Activated gamma-delta T cell treated with Interleukin-2 at 50 U/mL for 16 hours (primary cell): Measurements from ENCODE around the gene PXMP2.

Source experiments
- DNase-seq: peaks from one replicate; pipeline ENCODE4 v3.0.0-alpha.2; 2020

The PXMP2 gene

DNA sequence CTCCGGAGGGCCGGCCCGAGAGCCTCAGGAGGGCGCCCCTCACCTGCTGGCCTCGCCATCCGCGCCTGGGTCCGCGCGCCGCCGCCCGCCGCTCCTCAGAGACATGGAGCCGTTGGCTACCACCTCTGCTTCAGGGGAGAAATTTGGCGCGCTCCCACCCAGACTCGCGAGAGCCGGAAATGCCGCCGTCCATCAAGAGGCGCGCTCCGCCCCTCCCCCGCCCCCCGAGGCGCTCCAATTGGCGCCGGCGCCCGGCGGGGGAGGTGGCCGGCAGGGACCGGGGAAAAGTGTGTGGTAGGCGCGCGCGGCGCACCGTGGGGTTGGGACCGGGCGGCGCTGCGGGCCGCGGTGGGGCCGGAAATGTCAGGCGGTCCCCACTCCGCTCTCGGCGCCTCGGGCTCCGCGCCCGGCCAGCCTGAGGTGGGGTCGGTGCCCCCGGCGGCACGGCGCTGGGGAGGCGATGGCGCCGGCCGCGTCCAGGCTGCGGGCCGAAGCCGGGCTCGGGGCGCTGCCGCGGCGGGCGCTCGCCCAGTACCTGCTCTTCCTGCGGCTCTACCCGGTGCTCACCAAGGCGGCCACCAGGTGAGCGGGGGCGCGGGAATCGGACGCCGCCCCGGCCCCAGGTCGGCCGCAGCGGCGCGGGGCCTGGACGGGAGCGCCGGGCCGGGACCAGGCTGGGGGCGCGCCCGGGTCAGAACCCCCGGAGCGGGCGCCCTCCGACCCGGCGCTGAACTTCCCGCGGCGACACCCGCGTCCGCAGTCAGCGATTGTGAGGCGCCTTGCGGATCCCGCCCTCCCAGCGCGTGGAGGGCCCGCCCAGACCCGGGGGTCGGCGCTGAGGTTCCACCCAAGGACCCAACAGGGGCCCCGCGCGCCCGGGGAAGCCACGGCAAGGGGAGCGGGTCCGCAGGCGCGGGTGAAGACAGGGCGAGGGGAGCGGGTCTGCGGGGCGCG, at the start of gene PXMP2, which contains the start of gene POLE:
PXMP2 (plus strand) TSS at position 377 of the 954 bp plus-strand sequence; CDS start at position 461, 84 bp downstream.
POLE (minus strand) TSS at position 132 of the 954 bp plus-strand sequence; CDS start at position 105, 27 bp downstream.
- DNase-seq: peak; percentile 96

DNA sequence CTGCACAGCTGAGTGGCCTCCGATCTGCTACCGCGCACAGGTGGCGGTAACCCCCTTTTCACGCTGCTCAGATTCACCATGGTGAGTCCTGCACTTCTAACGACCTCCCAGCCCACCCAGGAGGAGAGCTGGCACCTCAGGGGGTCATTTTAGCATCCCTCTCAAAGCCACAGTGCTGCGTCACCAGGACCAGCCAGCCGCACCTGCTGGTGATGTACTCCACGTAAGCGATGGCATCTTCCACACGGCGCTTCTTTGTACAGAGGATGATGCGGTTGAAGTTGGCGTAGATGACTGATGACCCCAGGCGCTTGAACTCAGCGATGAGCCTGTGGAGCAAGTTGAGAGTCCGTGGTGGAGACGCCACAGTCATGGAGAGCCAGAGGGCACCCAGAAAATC, 49.6 kb upstream of the PXMP2 start:
- DNase-seq: no peak

DNA sequence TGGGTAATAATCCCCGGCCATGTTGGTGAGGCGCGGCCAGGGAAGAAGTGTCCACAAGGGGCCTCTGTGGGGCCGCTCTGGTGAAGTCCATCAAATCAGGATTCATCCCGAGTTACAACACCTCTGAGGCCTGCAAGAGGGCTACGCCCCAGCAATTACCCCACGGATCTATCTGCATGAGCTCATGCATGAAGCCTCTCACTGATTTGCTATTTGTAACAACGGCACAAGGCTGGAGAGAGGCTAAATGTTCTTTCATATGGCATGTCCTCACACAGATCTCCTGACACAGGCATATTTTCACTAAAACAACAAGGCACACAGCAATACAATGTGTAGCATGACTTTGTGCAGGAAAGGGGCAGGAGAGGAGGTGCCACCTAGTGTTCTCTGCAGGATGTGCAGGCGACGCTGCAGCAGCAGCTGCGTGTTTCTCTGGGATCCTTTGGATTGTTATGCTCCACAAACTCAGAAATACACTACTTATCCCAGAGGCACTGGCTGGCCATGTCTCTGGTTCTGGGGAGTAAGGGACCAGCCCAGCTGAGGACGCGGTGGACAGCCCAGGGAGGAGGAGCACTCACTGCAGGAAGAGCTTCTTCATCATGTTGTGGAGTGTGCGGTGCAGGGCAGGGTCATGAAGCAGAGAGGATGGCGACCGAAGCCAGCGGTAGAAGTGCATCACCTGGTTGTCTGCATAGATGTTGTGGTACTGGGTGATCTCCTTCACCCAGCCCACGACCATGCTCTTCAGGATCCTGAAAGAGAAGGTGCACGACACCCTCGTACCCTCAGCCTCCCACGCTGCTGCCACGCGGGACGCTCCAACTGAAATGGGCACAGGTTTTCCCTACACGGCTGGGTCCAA, 48.6 kb upstream of the PXMP2 start:
- DNase-seq: no peak

DNA sequence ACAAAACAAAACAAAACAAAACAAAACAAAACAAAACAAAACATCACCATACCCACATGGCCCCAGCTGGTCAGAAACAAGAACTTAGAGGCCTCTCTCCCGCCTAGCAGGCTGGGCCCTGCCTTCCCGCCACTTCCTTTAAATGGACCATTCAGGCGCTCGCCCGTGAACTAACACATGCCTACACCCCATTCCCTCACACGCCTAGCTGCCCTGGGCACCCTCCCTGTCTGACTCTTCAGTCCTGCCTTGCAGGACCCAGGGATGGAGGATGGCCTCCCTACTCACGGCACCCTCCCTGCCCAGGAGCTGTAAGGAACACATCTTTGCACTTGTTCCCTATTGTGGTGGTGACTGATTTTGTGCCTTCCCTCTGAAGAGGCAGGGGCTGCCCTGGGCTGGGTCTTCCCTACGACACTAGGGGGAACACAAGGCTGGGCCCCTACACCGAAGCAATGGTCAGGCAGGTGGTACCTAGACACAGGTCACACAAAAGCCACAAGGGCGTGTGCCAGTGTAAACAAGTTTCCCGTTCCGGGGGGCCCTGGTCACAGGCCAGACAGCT, 47.3 kb upstream of the PXMP2 start:
- DNase-seq: no peak

DNA sequence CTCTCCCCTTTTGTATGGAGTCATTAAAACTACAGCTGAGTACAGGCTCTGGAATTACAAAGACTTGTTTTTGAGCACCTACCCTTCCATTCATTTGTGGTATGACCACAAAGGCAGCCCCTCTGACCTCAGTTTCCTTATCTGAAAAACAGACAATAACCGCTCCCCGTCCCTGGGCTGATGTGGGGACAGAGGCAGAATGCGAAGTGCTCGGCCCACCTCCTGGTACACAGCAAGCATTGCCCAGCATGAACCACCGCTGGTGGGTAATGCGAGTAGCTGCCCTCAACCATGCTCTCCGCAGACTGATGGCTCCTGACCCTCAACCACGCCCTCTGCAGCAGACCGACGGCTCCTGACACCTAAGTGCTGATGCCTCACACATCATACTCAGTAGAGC, 46.5 kb upstream of the PXMP2 start:
- no peak for DNase-seq

DNA sequence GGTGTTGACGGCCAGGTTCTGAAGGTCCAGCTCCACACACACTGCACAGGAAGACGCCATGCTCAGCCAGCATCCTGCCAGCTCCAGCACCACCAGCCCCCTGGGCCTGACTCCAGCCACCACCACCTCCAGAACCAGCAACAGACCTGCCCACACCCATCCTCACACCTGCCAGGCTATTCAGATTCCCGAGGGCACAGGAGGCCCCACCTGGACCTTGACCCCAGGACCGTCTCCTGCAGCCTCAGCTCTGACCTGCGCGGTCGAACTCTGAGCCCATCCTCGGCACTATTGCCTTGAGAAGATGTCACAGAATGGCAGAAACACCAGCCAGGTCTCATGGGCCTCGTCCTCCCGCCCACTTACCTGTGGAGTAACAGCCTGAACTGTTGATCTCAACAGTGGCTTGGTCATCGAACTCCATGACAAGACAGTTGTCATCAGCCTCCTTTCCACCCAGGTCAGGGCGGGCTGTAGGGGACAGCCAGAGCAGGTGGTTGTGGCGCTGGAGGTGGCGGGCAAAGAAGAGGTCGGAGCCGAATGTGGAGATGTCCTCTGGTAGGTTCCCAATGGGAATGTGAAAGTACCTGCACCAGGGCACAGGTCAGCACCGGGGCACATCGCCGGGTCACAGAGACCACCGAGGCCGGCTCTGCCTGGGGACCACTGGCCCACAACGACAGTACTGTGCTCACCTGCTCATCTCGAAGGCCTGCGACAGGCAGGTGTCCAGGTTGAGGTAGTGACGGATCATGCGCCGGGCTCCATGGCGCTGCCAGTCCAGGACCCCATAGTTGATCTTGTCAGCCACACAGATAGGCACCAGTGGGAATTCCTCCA, 45.4 kb upstream of the PXMP2 start:
- DNase-seq: no peak

DNA sequence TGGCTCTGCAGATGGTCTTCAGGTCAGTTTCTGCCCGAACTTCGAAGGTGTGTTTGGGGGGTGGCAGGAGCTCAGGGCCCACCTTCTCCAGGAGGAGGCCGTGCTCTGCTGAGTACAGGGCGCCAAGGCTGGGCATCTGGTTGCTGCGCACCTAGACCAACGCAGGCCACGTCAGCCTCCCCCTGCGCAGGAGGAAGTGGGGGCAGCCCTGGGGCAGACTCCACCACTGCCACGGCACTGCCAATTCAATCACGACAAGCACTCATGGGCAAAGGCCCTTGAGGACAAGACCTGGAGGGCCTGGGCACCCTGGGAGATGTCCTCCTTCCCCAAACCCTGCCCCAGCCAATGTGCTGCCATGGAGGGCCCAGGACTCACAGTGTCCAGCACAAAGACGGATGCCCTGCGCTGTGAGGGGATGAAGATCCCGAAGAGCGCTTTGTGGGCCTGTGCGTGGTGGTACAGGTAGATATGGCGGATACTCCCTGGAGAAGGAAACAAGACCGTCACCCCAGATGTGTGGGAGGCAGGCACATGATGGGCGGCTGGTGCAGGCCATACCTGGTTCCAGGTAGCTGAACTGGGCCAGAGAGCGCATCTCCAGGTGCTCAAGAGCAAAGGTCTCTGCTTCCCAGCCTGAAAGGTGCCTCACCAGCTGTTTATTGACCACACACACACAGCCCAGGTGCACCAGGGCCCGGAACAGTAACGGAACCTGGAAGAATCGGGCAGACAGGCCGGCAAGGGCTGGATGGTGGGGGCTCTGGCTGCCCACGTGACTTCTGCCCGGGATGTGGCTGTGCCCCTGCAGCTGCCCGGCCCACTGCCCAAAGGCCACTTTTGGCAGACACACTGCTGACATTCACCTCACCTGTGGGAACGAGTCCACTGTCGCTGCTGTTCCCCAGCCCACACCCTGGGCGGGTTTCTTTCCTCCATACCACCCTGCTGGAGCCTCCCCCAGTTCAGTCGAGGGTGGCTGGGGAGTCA, 44.2 kb upstream of the PXMP2 start:
- DNase-seq: no peak

DNA sequence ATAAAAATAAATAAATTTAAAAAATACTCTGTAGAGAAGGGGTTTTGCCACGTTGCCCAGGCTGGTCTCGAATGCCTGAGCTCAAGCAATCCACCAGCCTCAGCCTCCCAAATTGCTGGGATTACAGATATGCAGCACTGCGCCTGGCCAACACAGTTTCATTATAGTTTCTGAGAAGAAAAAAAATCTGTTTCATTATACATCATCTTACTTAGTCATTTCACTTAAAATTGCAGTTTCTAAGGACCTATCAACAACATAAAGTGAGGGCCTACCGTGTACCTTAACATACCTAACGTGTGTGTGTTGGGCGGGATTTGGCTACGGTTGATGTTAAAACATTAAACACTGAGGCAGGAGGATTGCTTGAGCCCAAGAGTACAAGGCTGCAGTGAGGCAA, 40.5 kb upstream of the PXMP2 start:
- no peak for DNase-seq

DNA sequence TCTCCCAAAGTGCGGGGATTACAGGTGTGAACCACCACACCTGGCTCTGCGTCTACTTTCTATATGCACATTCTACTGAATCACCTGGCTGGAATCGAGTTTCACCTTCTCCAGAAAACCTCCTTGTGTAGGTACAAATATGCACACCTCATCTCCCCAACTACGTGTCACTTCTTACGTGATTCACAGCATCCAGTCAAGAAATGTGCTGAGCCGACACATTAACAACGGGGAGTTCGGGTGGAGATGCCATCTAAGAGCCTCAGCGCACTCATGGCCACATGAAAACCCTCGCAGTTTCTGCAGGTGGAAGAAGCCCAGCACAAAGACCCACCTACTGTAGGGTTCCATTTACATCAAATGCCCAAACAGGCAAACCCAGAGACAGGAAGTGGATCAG, 39.5 kb upstream of the PXMP2 start:
- no peak for DNase-seq

DNA sequence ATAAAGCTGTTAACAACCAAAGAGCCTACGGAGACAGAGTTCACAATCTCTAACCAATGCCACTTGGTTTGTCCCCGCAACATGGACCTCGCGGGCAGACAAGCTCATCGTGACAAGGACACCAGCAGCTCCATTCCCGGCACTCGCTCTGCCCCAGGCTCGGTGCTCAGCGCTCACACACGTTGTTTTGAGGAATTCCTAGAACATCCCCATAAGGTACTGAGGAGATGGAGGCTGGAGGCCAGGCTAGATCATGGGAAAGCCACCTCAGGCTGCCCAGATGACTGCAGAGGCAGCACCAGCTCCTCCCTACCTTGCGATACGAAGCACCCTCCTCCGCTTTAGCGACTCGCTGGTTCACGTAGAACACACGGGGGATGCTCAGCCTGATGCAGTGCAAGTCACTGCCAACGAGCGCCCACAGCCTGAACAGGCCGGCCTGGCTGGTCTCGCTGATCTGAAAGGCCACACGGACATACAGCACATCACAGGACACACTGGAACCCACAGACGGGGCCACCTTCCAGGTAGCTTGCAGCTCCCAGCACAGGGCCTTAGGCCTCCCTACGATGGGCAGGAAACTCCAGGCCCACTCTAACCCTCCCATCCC, 38.7 kb upstream of the PXMP2 start:
- DNase-seq: no peak

DNA sequence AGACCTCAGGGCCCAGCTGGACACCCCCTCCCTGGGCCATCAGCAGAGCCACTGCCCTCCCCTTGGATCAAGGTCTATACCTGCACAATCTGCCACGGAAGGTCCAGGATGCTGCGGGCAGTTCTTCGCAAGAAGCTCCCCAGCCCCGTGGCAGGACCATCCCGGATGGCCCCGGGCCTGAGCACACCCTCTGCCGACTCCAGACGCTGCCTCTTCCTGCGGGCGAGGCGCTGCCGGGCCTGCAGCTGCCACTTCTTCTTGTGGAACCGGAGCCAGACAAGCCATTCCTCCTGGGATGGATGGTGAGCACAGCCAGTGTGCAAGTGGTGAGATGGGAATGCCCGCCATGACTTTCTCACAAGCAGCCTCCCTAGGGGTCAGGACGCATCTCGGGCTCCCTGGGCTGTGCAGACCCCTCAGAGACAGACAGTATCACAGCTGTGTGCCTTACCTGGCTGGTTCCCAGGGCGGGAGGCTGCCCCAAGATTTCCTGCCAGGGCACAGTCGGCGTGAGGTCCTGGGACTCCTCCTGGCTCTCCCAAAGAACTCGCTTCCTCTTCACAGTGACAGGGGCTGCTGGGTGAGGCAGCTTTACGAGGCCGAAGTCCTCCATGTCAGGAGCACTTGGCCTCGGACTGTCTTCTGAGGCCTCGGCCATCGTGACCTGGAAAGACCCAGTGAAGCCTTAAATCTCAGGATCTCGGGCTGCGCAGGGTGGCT, 38.0 kb upstream of the PXMP2 start:
- DNase-seq: no peak

DNA sequence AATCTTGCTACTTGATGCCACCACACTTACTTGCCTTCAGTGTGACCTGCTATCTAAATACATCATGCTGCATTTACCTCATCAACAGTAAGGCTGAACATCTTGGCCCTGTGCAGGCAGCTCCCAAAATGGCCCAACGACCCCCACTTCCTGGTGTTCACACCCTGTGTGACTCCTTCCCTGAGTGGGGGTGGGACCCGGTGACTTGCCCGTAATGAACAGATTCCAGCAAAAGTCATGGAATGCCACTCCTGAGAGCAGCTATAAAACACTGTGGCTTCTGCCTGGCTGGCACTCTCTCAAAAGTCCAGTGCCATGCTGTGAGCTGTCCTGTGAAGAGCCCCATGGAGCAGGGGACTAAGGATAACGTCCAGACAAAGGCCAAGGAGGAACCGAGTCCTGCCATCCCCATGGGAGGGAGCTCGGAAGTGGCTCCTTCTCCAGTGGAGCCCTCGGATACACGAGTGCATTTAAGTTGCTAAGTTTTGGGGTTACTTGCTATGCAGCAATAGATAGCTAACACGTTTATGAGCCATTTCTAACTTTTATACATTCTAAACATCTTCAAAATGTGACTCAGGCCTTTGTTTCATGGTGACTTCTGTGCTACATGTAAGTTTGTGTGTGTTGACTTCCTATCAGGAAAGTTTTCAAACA, 35.8 kb upstream of the PXMP2 start:
- no peak for DNase-seq

DNA sequence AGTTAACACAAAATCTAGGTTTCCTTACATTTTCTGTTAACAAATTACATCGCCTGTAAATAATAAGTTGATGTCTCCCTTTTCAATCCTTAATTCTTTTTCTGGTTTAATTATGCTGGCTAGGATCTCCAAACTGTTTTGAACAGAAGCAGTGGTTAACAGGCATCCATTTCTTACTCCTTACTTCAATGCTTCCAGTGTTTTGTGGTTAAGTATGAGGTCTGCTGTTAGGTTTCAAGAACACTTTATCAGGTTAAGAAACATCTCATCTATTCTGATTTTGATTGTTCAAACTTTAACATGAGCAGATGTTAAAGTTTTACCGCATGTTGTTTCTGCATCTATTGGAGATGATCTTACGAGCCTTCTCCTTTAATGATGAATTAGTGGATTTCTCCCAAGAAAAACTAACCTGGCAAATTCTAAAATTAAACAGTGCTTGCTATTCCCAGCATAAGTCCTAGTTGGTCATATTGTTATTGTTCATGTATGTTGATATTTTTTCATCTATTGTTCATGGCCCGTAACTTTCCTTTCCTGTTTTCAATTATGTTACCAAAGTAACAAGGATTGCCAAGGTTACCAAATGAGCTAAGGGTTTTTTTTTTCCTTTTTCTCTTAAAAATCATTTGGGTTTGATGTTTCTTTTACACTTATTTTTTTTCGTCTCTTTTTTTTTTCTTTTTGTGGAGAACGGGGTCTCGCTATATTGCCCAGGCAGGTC, 33.7 kb upstream of the PXMP2 start:
- DNase-seq: no peak

DNA sequence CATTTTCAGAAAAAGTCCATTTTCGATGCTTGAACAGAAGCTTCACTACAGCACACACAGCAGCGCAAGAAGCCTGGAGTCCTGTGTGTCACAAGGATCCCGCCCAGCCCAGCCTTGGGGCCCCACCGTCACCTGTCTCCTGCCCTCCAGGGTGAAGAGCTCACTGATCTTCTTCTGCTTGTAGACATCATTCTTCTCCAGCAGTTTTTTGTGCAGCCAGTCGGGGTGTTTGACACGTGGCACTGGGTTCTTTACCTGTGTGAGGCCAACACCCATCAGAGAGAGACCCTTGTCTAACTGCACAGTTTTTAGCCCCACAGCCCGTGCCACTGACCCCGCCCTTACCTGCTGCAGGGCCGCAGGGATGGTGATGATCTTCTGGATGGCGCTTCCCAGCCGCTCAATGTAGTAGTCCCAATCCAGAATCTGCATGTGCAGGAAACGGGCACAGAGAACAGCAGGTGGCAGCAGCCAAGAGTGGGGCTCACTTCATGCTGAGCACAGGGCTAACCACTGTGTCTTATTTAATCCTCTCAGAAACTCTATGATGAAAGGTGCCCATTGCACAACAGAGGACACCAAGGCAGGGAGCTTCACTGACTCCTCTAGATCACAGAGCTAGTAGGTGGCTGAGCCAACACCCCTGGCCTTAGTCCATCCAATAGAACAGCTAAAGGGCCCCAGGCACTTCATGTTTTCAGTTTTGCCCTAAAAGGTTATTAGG, 30.2 kb upstream of the PXMP2 start:
- DNase-seq: no peak

DNA sequence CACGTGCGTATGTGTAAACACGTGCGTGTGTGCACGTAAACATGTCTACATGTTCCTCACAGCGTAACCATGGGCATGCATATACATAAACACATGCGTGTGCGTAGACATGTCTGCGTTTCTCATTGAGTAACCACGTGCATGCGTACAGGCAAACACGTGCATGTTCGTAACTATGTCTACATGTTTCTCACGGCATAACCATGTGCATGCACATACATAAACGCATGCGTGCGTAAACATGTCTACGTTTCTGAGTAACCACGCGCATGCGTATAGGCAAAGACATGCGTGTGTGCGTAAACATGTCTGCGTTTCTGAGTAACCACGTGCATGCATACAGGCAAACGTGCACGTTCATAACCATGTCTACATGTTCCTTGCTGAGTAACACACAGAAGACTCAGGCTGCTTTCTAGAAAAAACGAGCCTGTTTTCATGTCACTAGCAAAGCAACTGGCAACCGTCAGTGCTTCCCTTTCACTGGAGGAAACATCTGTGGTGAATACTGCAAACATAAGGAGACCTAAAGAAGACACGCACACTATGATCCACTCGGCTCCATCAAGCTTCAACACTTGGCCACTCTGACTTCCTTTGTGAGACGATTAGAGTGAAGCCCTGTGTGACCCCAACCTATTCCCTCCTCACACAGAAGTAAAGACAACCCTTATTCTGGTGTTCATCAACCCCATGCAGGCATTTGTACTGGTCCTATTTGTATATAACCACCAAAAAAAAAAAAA, 29.1 kb upstream of the PXMP2 start:
- no peak for DNase-seq

DNA sequence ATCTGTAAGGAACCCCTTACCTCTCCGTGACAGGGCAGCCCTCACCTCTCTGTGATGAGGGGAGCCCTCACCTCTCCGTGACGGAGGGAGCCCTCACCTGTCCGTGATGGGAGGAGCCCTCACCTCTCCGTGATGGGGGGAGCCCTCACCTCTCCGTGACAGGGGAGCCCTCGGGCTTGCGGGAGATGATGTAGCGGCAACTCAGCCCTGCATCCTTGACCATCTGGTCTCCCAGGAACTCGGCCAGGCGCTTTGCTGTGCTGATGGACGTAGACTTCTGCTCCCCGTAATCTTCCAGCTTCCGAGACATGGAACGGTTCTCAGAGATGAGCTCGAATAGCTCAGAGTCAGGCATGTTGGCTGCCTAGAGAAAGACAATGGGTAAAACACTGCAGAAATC, 28.2 kb upstream of the PXMP2 start:
- DNase-seq: no peak

DNA sequence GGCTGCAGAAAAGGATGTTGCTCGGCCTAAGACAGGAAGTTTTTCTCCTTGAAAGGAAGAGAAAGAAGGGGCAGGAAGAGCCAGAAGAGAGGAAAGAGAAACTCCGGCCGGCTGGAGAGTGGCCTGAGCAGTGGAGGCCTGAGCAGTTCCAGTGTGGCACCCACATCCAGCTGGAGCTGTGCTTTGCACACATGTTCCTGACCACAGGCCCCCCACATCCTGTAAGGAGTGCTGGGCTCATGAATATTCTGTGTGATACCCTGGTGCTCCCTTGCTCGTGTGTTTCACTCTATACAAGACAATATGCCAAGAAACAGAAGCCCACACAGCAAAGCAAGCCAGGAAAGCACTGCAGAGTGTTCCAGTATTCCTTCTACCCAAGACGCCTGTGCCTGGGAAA, 27.3 kb upstream of the PXMP2 start:
- DNase-seq: no peak
